Measurements from ENCODE around the gene PPRC1.

Gene PPRC1

DNA sequence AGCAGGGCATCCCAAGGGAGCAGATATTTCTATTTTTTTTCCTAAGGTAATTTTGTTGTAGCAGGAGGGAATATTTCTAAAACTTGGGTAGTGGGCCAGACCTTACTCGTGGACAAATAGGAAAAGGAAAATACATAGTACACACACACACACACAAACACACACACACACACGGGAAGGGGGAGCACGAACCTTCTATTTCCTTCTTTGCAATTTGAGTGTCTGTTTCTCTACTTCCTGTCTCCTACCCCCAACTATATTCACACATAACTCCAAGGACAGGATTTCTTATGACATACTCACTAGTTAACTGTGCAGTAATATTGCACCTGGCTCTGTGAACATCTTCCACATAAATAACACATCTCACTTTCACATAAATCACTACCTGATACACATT, 17.1 kb upstream of the PPRC1 start:
- no peak for DNase-seq (ENCODE audit: low read depth)
- H3K4me3 ChIP-seq (ENCODE audit: low read depth, low read length), result peak overlapping the region; percentile 90

DNA sequence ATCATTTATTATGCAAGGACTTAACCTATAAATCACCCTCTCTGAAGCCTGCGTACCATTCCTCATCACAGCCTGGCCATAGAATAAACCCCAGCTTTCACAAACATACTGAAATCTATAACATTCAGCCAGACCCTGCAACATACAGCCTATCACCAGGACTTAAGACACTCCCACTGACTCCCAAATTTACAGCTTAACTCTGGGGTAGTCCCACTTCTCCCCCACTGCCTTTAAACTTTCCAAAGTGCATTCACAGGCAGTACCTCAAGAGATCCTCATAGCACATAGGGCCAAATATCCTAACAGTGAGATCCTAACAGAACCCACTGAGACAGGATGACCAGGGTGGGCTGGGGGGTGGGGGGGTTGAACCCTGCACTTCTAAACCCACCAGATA, 16.2 kb upstream of the PPRC1 start:
- DNase-seq (ENCODE audit: low read depth), result no peak
- H3K4me3 ChIP-seq (ENCODE audit: low read depth, low read length), result peak overlapping the region; percentile 28

DNA sequence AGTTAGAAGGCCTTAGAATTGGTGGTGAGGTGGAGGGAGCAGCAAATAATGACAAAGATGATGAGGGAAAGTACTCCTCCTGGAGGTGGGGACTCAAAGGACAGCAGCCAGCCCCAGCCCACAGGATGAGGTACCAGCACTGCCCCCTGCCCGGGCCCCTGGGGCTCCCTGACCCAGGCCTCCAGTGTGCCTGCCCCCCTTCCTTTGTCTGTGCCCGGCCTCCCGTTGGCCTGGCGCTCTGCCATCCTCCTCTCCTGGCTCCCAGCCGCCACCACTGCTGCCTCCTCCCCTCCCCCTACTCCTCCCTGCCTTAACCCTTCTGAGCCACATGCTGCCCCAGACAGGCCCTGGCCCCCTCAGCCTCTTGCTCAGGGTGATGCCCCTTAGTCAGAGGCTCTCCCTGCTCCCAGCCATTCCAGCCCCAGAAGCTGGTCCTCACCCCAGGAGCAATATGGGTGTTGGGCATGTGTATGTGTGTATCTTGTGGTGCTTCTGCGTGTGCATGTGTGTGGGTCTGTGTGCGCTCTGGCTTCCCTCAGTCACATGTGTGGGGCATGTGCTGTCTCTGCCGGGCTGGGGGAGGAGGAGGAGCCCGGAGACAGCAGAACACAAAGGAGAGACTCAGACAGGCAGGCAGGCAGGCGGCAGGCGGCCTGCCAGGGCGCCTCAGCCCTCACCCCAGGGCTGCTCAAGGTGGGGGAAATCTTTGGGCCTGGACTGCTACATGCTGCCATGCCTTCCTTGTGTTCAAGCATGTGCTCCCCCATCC, 15.3 kb upstream of the PPRC1 start:
- H3K4me3 ChIP-seq (ENCODE audit: low read depth, low read length), result peak overlapping the region; percentile 73
- no peak for DNase-seq (ENCODE audit: low read depth)

- peak overlapping the region; percentile 73 for H3K4me3 ChIP-seq (ENCODE audit: low read depth, low read length)
- DNase-seq (ENCODE audit: low read depth), result no peak
Observed at GRCh38 chr10:102118867-102119266, 14.0 kb upstream of the PPRC1 start.

DNA sequence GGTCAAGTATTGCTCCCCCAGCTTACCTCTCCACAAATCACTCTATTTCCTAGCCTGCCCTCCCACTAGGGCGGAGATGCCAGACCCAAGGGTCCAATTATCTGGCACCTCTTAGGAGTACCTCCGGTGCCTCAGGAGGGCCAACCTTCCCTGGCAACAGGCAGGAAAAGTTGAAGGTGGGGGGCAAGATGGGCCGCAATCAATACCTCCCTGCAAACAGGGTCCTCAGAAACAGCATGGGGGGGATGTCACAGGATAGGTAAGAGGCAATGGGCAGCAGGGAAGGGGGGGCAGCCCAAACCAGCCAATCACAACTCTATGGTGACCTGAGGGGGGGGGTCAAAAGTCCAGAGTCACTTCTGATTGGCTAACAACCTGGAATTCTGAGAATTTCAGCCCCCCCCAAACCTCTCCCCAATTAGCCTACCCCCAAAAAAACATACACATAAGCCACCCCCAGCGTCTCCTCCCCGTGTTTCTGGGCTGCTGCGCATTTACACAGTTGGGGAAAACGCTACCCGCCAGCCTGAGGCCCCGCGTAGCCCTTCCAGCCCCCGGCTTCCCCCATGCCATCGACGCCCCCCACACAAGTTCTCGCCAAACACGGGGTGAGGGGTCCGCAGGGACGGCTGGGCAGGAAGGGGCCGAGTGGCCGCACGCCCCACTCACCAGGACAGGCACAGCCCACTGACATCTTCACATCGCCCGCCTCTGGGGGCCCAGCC, 13.3 kb upstream of the PPRC1 start:
- no peak for DNase-seq (ENCODE audit: low read depth)
- peak overlapping the region; percentile 73 for H3K4me3 ChIP-seq (ENCODE audit: low read depth, low read length)

DNA sequence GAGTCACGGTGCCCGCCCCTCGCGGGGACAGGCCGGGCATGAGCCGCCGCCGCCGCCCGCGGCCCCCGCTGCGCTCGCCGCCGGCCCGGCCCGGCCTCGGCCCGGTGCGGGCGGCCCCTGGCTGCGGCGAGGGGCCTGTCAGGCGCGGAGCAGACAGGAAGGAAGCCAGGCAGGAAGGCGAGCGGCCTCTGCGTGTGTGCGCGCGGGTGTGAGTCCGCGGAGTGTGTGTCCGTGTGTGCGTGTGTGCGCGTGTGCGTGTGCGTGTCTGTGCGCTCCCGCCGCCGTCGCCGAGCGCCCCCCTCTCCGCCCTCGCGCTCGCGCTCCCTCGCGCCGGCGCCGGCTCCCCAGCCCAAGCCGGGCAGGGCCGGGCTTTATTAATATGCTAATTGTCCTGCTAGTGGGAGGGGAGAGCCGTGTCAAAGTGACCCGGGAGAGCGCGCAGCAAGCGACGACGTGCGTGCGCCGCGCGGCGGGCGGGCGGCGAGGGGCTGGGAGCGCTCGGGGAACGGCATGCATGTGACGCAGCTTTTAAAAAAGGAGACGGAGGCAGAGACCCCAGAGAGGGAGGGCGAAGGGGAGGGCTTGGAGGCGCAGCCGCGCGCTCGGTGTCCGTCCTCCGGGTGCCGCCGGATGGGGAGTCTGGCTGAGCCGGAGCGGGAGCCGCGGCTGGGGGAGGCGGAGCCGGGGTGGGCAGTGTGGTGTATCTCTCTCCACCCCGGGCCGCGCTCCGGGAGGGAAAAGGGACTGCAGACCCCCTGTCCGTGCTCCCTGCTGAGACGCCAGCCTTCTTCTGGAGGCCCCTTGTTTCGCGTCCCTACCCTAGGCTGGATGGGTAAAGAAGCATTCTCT, 12.5 kb upstream of the PPRC1 start, which contains the start of gene LDB1:
Gene LDB1 (minus strand): TSS at position 227 of the 849 bp plus-strand sequence. CDS start 258 bp downstream, outside the sequence.
- H3K4me3 ChIP-seq (ENCODE audit: low read depth, low read length), result peak within 1 kb of the TSS; percentile 73

DNA sequence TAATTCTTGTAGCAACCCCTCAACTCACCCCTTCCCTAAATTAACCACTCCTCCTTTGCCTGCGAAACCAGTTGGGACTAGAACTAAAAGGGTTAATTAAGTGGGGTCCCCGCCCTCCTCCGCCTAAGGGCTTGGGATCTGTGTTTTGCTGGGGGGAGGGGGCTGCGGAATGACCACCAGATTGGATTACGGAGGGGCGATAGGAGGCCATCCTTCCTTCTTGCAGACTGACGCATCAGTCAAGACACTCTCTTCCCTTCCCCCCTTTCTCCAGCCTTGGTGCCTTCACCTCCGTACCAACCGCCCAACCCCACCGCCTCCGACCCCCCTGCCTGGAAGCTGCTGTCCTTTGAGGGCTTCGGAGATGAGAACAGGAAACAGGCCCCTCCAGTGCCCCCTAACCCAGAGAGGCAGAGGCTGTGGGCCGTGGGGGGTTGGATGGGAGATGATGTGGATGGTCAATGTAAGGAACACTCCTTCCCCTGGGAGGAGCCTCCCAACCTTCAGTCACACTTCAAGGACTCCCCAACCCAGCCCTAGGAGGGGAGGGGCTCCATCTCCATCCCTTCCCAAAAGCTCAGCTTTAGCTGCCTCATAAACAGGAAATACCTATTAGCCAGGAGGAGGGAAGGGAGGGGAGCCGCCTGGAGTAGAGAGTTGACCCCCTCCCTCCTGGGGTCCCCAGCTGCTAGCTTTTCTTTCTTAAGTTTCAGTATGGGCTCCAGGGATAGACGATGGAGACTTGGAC, 11.7 kb upstream of the PPRC1 start:
- DNase-seq (ENCODE audit: low read depth), result no peak
- H3K4me3 ChIP-seq (ENCODE audit: low read depth, low read length), result peak overlapping the region; percentile 73

More for the DNA sequence above, 12.5 kb upstream of the PPRC1 start, which contains the start of gene LDB1:
- no peak for DNase-seq (ENCODE audit: low read depth)

- no peak for DNase-seq (ENCODE audit: low read depth)
- peak overlapping the region; percentile 73 for H3K4me3 ChIP-seq (ENCODE audit: low read depth, low read length)
Observed at GRCh38 chr10:102121739-102122372, 11.0 kb upstream of the PPRC1 start.

DNA sequence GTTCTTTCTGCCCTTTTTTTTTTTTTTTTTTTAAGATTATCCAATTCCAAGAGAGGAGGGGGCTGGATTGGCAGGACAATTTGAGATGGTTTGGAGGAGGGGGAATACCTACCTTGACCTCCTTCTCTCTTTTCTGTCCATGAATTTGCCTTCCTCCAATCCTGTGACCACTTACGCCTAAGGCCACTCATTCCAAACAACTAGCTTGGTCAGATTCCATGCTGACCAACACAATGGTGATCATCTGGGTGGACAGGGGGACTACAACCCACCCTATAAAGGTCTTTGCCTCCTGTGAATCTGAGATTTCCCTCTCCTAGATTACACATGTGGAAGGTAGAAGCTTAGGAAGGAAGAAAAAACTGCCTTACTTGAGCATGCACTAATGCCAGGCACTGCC, 10.4 kb upstream of the PPRC1 start:
- H3K4me3 ChIP-seq (ENCODE audit: low read depth, low read length), result no peak overlapping the region

GRCh38 chr10:102123223-102123622, 9.6 kb upstream of the PPRC1 start:
- H3K4me3 ChIP-seq (ENCODE audit: low read depth, low read length), result no peak overlapping the region
- no peak for DNase-seq (ENCODE audit: low read depth)

More for the DNA sequence above, 10.4 kb upstream of the PPRC1 start:
- no peak for DNase-seq (ENCODE audit: low read depth)

DNA sequence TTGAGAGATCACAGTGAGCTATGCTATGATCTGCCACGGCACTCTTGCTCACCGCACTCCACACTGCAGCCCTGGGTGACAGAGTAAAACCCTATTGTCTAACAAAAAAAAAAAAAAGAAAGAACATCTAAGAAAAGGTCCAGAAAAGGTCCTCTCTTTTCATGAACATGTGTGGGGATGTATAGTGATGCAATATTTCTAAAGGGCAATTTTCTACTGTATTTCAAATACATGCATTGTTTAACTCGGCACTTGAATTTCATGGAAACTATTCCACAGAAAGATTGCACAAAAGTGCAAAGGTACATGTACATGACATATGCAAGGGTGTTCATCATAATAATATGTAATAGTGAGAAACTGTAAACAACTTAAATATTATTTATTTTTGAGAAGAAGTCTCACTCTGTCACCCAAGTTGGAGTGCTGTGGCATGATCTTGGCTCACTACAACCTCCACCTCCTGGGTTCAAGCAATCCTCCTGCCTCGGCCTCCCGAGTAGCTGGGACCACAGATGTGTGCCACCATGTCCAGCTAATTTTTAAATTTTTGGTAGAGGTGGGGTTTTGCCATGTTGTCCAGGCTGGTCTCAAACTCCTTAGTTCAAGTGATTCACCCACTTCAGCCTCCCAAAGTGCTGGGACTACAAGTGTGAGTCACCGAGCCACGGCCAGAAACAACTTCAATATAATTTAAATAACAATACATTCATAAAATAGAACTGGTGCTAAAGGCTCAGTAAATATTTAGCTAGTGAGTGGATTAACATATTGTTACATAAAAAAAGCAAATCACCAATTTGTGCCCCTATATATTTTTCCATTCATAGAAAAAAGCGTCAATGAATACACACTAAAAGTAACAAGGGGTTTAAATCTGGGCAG, 1.3 kb upstream of the PPRC1 start:
- no peak overlapping the region for H3K4me3 ChIP-seq (ENCODE audit: low read depth, low read length)
- no peak for DNase-seq (ENCODE audit: low read depth)

- H3K4me3 ChIP-seq (ENCODE audit: low read depth, low read length), result peak overlapping the region; percentile 96
Observed at GRCh38 chr10:102132193-102132562, 662 bp upstream of the PPRC1 start.

DNA sequence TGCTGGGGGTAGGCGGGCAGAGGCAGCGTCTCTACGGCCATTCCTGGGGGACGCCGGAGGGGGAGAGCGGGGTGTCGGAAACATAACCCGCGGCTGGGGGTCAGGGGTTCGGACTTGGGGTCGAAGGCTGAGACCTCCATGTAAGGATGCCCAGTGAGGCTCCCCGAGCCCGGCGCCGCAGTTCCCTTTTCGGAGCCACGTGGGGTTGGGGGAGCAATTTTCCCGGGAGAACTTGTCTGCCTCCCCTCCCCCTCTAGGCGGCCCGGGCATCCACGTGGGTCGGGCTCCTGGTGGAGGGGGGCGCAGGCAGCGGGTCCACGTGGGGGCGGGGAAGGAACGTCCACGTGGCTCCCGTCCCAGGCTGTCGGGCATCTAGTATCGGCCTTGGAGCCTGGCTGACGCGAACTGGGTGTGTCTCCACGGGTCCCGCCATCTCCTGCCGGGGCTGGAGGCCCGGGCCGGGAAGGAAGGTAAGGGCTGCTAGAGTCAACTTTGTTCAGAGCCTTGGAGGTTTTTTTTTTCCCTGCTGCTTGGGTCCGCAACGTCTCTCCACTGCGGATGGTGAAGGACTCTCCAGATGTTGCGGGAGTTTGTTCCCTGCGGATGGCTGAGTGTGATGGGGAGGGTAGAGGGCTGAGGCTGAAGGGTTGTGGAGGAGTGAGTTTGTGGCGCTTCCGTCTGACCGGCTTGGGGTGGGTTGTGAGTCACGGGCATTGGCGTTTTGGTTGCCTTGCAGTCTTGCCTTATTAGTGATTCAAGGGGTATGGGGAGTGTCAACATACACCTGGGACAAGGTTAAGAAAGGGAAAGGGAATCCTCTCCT, 744 bp downstream of the PPRC1 start:
- DNase-seq (ENCODE audit: low read depth), result no peak
- peak overlapping the region; percentile 96 for H3K4me3 ChIP-seq (ENCODE audit: low read depth, low read length)

More at GRCh38 chr10:102132193-102132562, 662 bp upstream of the PPRC1 start:
- DNase-seq (ENCODE audit: low read depth), result no peak

GRCh38 chr10:102134416-102134815, 1.6 kb downstream of the PPRC1 start:
- peak overlapping the region; percentile 96 for H3K4me3 ChIP-seq (ENCODE audit: low read depth, low read length)
- no peak for DNase-seq (ENCODE audit: low read depth)

GRCh38 chr10:102135956-102136526, 3.2 kb downstream of the PPRC1 start:
- no peak overlapping the region for H3K4me3 ChIP-seq (ENCODE audit: low read depth, low read length)
- no peak for DNase-seq (ENCODE audit: low read depth)

DNA sequence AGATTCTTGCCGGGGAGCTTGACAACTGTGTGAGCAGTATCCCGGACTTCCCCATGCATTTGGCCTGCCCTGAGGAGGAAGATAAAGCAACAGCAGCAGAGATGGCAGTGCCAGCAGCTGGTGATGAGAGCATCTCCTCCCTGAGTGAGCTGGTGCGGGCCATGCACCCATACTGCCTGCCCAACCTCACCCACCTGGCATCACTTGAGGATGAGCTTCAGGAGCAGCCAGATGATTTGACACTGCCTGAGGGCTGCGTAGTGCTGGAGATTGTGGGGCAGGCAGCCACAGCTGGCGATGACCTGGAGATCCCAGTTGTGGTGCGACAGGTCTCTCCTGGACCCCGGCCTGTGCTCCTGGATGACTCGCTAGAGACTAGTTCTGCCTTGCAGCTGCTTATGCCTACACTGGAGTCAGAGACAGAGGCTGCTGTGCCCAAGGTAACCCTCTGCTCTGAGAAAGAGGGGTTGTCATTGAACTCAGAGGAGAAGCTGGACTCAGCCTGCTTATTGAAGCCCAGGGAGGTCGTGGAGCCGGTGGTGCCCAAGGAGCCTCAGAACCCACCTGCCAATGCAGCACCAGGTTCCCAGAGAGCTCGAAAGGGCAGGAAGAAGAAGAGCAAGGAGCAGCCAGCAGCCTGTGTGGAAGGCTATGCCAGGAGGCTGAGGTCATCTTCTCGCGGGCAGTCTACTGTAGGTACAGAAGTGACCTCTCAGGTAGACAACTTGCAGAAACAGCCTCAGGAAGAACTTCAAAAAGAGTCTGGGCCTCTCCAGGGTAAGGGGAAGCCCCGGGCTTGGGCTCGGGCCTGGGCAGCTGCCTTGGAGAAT, 6.7 kb downstream of the PPRC1 start:
- H3K4me3 ChIP-seq (ENCODE audit: low read depth, low read length), result no peak overlapping the region
- no peak for DNase-seq (ENCODE audit: low read depth)

All from skeletal muscle cell (primary cell).